Measurements from ENCODE around the gene DDX25. TPM values are rescaled to one million over a fixed set of nuclear protein-coding genes. Genes with fewer than 3 reads are reported as not detected.

DDX25 gene
- total and polyA plus RNA-seq, 2 of the 8 experiments (the other 6 are each of a cell fraction or from before 2014, with no cell fraction given), result 17.6 to 17.9 TPM

GRCh38 chr11:125923633-125924032 lies 19.3 kb downstream of the DDX25 start:
- Histone ChIP-seq H3K4me2 (ENCODE audit: insufficient read depth in 1 of 2, low read depth in 2 of 2, low read length in 2 of 2) (no peak overlapping the region), H3K4me3 (ENCODE audit: extremely low read depth in 1 of 4, insufficient read depth in 2 of 4, low read depth in 3 of 4, low read length in 4 of 4) (no peak overlapping the region), H3K79me2 (ENCODE audit: control insufficient read depth in 1 of 2, insufficient read depth in 2 of 2, low read length in 2 of 2) (no peaks in the 10 kb centered on the region), H2BK12ac (ENCODE audit: low read depth, low read length) (no peak overlapping the region), H3K4me1 (replicated peaks in 1 of 4; ENCODE audit: control insufficient read depth in 3 of 4, insufficient read depth in 4 of 4, low read length in 3 of 4) (no peaks in the 10 kb centered on the region; a peak in 1 of 7 replicates), H3K23me2 (ENCODE audit: low read depth, low read length) (no peaks in the 10 kb centered on the region), H3K79me1 (ENCODE audit: low read depth, low read length) (no peaks in the 10 kb centered on the region), H2BK15ac (ENCODE audit: low read length) (no peak overlapping the region), H2BK120ac (replicated peaks; ENCODE audit: low read depth, low read length) (no peak overlapping the region), H3K14ac (ENCODE audit: insufficient read length) (no peak overlapping the region), H2AK5ac (ENCODE audit: low read depth, low read length) (no peak overlapping the region), H4K91ac (replicated peaks; ENCODE audit: insufficient read length, low read length) (no peak overlapping the region), H4K5ac (ENCODE audit: insufficient read length, low read depth, low read length) (no peak overlapping the region), H2BK20ac (ENCODE audit: low read length) (no peak overlapping the region), H2BK5ac (ENCODE audit: low read depth, low read length) (no peak overlapping the region), H3K27me3 (replicated peaks in 1 of 4; ENCODE audit: control insufficient read depth in 3 of 4, extremely low read depth in 1 of 4, insufficient read depth in 3 of 4, low read length in 3 of 4) (no peaks in the 10 kb centered on the region; a peak in 1 of 7 replicates), H3K9ac (replicated peaks in 1 of 4; ENCODE audit: extremely low read depth in 1 of 4, low read depth in 3 of 4, low read length in 3 of 4) (no peak overlapping the region), H3K4ac (replicated peaks; ENCODE audit: insufficient read length, low read depth, low read length) (no peak overlapping the region), H4K20me1 (replicated peaks in 1 of 2; ENCODE audit: control insufficient read depth in 1 of 2, insufficient read depth in 2 of 2, low read length in 2 of 2) (no peaks in the 10 kb centered on the region), H3K36me3 (ENCODE audit: control insufficient read depth in 2 of 4, insufficient read depth in 4 of 4, low read length in 3 of 4) (no peaks in the 10 kb centered on the region), H3K56ac (replicated peaks; ENCODE audit: insufficient read length, low read depth, low read length) (no peak overlapping the region), H4K8ac (ENCODE audit: extremely low read depth, insufficient read depth, low read length) (no peak overlapping the region), H3K23ac (ENCODE audit: insufficient read length) (no peak overlapping the region), H3K27ac (ENCODE audit: low read depth, low read length) (no peak overlapping the region), H3K9me3 (ENCODE audit: insufficient read depth in 2 of 2, low read depth in 1 of 2, low read length in 1 of 2) (no peaks in the 10 kb centered on the region), H3K18ac (ENCODE audit: extremely low read depth, low read length) (no peak overlapping the region), H2AFZ (ENCODE audit: low read length) (no peak overlapping the region)
- no peak for TF ChIP-seq YY1 (IDR thresholded peaks at IDR 0.05; ENCODE audit: low read depth, low read length)
- TF ChIP-seq SP4 (IDR thresholded peaks at IDR 0.05; ENCODE audit: low read length), result no peak
- no peak for TF ChIP-seq JUND (IDR thresholded peaks at IDR 0.05; ENCODE audit: low read length)
- TF ChIP-seq EZH2 (IDR thresholded peaks at IDR 0.05; ENCODE audit: low read depth, low read length, severe bottlenecking), result no peak
- no peak for TF ChIP-seq RFX5 (IDR thresholded peaks at IDR 0.05; ENCODE audit: borderline replicate concordance, low read depth, low read length)
- no peak for TF ChIP-seq POU5F1 (IDR thresholded peaks at IDR 0.05; ENCODE audit: low read depth, low read length)
- DNase-seq (ENCODE audit: low read depth in 1 of 2, low spot score in 2 of 2), result no peak
- WGBS, 2 experiments (ENCODE audit: extremely low coverage in 1 of 2, insufficient coverage in 1 of 2, insufficient read length in 1 of 2, insufficient replicate concordance in 2 of 2, low coverage in 1 of 2, low lambda C conversion rate in 2 of 2, missing lambda C conversion rate in 1 of 2), result 81% methylated on average over 8 of the region's 8 CpGs; no CpG with 5 or more reads in 1 of the 2 experiments
- FAIRE-seq, result no peak
- POLR2A ChIA-PET (ENCODE audit: partially characterized antibody), result interaction anchor here (1.4 kb wide), 1 partner anchor 12 kb away, joined by 3 read pairs; no protein-coding TSS in a partner anchor
- CTCF ChIA-PET (ENCODE audit: partially characterized antibody), result interaction anchor here (0.7 to 5.8 kb wide), 12 partner anchors 9 to 568 kb away, joined by 3 to 118 read pairs (median 4); no protein-coding TSS in a partner anchor
